ENCODE results near the gene KIF19. TPM values are rescaled to one million over a fixed set of nuclear protein-coding genes. Genes with fewer than 3 reads are reported as not detected.

KIF19 gene
- total and polyA plus RNA-seq, 10 of the 15 experiments (the other 5 are each of a cell fraction or from before 2014, with no cell fraction given), result 0.06 to 0.07 TPM; not detected in 8

- TF ChIP-seq, protein P1, sequence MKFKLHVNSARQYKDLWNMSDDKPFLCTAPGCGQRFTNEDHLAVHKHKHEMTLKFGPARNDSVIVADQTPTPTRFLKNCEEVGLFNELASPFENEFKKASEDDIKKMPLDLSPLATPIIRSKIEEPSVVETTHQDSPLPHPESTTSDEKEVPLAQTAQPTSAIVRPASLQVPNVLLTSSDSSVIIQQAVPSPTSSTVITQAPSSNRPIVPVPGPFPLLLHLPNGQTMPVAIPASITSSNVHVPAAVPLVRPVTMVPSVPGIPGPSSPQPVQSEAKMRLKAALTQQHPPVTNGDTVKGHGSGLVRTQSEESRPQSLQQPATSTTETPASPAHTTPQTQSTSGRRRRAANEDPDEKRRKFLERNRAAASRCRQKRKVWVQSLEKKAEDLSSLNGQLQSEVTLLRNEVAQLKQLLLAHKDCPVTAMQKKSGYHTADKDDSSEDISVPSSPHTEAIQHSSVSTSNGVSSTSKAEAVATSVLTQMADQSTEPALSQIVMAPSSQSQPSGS (IDR thresholded peaks at IDR 0.05; ENCODE audit: low read length), result no peak
- peak; percentile 47 for TF ChIP-seq RAD21 (IDR thresholded peaks at IDR 0.05; ENCODE audit: insufficient read depth, low read depth, low read length)
- no peak for TF ChIP-seq WRNIP1 (IDR thresholded peaks at IDR 0.05; ENCODE audit: borderline replicate concordance, low read depth, low read length)
- TF ChIP-seq, protein P2, sequence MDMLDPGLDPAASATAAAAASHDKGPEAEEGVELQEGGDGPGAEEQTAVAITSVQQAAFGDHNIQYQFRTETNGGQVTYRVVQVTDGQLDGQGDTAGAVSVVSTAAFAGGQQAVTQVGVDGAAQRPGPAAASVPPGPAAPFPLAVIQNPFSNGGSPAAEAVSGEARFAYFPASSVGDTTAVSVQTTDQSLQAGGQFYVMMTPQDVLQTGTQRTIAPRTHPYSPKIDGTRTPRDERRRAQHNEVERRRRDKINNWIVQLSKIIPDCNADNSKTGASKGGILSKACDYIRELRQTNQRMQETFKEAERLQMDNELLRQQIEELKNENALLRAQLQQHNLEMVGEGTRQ (IDR thresholded peaks at IDR 0.05; ENCODE audit: borderline replicate concordance, low read depth, low read length), result no peak
- no peak for TF ChIP-seq BACH1 (IDR thresholded peaks at IDR 0.05; ENCODE audit: borderline replicate concordance)
- no peak for TF ChIP-seq CBX3 (IDR thresholded peaks at IDR 0.05; ENCODE audit: borderline replicate concordance, low read depth)
- TF ChIP-seq BHLHE40 (IDR thresholded peaks at IDR 0.05; ENCODE audit: borderline replicate concordance in 1 of 2, low read depth in 2 of 2, low read length in 1 of 2), result peak in 1 of 2 experiments; percentile 43; a peak in 1 of 4 replicates
- no peak for TF ChIP-seq ZZZ3 (IDR thresholded peaks at IDR 0.05; ENCODE audit: control insufficient read depth, insufficient read length, low read depth)
- TF ChIP-seq, protein P3, sequence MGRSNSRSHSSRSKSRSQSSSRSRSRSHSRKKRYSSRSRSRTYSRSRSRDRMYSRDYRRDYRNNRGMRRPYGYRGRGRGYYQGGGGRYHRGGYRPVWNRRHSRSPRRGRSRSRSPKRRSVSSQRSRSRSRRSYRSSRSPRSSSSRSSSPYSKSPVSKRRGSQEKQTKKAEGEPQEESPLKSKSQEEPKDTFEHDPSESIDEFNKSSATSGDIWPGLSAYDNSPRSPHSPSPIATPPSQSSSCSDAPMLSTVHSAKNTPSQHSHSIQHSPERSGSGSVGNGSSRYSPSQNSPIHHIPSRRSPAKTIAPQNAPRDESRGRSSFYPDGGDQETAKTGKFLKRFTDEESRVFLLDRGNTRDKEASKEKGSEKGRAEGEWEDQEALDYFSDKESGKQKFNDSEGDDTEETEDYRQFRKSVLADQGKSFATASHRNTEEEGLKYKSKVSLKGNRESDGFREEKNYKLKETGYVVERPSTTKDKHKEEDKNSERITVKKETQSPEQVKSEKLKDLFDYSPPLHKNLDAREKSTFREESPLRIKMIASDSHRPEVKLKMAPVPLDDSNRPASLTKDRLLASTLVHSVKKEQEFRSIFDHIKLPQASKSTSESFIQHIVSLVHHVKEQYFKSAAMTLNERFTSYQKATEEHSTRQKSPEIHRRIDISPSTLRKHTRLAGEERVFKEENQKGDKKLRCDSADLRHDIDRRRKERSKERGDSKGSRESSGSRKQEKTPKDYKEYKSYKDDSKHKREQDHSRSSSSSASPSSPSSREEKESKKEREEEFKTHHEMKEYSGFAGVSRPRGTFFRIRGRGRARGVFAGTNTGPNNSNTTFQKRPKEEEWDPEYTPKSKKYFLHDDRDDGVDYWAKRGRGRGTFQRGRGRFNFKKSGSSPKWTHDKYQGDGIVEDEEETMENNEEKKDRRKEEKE (IDR thresholded peaks at IDR 0.05), result no peak
- peak; percentile 68; the same call in 1 of the 2 replicates for TF ChIP-seq SMARCA5 (IDR thresholded peaks at IDR 0.05)
- no peak for TF ChIP-seq ZNF622 (IDR thresholded peaks at IDR 0.05)
- TF ChIP-seq MTA2 (IDR thresholded peaks at IDR 0.05; ENCODE audit: low read depth), result no peak
- TF ChIP-seq IKZF1 (conservative IDR thresholded peaks at IDR 0.05), result peak; percentile 33; the same call in 1 of the 2 replicates
- no peak for TF ChIP-seq EP300 (IDR thresholded peaks at IDR 0.05; ENCODE audit: borderline replicate concordance in 1 of 2, control insufficient read depth in 1 of 2, low read depth in 2 of 2, low read length in 2 of 2)
- no peak for TF ChIP-seq PML (IDR thresholded peaks at IDR 0.05; ENCODE audit: low read length)
- TF ChIP-seq, protein P4, sequence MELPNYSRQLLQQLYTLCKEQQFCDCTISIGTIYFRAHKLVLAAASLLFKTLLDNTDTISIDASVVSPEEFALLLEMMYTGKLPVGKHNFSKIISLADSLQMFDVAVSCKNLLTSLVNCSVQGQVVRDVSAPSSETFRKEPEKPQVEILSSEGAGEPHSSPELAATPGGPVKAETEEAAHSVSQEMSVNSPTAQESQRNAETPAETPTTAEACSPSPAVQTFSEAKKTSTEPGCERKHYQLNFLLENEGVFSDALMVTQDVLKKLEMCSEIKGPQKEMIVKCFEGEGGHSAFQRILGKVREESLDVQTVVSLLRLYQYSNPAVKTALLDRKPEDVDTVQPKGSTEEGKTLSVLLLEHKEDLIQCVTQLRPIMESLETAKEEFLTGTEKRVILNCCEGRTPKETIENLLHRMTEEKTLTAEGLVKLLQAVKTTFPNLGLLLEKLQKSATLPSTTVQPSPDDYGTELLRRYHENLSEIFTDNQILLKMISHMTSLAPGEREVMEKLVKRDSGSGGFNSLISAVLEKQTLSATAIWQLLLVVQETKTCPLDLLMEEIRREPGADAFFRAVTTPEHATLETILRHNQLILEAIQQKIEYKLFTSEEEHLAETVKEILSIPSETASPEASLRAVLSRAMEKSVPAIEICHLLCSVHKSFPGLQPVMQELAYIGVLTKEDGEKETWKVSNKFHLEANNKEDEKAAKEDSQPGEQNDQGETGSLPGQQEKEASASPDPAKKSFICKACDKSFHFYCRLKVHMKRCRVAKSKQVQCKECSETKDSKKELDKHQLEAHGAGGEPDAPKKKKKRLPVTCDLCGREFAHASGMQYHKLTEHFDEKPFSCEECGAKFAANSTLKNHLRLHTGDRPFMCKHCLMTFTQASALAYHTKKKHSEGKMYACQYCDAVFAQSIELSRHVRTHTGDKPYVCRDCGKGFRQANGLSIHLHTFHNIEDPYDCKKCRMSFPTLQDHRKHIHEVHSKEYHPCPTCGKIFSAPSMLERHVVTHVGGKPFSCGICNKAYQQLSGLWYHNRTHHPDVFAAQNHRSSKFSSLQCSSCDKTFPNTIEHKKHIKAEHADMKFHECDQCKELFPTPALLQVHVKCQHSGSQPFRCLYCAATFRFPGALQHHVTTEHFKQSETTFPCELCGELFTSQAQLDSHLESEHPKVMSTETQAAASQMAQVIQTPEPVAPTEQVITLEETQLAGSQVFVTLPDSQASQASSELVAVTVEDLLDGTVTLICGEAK (IDR thresholded peaks at IDR 0.05; ENCODE audit: borderline replicate concordance), result no peak
These were observed 28.1 kb downstream of the KIF19 start (continued) for GRCh38 chr17:74354123-74354522.
